OCI-LY3 (cell line): ENCODE results near the gene ATG4C.

Experiments
- EZH2phosphoT487 ChIP-seq: fragments of 200-600 bp; shearing (Covaris generic); IDR thresholded peaks from 2 replicates; pipeline ENCODE4 v1.6.1; 2018; ENCODE audit warnings: antibody characterized with exemption, mixed run types, low read depth
- TF ChIP-seq, protein P1 (sequence below): fragments of 200-600, 300-600 bp; sonication (generic); IDR thresholded peaks from 2 replicates; pipeline ENCODE4 v1.5.1; 2014; ENCODE audit warnings: antibody characterized with exemption, low read length, low read depth

DNA sequence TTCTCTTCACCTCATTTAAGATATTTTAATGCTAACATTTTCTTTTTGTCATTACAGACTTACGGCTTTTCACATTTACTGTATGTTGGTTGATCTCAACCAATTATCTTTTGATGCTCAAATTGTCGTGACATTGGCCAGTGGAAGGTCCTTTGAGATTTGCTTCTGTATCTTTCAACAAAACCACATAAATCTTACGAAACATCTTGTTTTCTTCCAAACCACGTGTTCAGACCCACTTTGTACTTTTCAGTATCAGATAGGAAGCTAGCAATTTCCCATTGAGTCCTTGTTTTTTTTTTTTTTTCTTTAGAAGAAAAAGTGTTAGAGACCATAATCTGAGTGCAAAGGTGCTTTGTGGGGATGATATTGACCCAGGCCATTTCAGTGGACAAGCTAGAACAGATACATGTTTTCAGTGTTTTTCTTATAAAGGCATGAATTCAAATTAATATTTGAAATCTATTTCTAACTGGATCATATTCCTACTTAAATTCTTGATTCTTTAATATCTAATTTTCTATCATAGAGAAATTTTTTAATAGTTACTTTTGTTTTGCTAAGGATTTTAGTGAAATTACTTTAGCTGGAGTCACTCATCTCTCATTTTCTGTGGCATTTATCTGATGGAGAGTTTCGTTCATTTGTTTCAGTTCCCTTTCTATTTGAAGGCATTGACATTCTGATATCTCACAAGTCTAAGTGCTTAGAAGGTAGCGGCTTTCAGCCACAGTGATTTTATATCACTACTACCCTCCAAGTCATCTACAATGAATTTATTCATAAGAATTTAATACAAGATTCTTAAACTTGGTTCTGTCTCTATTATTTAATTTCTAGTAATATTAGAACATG is 26.7 kb downstream of the ATG4C start:
- TF ChIP-seq, protein P1, sequence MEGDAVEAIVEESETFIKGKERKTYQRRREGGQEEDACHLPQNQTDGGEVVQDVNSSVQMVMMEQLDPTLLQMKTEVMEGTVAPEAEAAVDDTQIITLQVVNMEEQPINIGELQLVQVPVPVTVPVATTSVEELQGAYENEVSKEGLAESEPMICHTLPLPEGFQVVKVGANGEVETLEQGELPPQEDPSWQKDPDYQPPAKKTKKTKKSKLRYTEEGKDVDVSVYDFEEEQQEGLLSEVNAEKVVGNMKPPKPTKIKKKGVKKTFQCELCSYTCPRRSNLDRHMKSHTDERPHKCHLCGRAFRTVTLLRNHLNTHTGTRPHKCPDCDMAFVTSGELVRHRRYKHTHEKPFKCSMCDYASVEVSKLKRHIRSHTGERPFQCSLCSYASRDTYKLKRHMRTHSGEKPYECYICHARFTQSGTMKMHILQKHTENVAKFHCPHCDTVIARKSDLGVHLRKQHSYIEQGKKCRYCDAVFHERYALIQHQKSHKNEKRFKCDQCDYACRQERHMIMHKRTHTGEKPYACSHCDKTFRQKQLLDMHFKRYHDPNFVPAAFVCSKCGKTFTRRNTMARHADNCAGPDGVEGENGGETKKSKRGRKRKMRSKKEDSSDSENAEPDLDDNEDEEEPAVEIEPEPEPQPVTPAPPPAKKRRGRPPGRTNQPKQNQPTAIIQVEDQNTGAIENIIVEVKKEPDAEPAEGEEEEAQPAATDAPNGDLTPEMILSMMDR = no peak
- TF ChIP-seq EZH2phosphoT487 = no peak
